ENCODE data around the gene RBFOX2.
A peak's percentile ranks its signal among the peaks of the same experiment; 100 is the strongest.

DNA sequence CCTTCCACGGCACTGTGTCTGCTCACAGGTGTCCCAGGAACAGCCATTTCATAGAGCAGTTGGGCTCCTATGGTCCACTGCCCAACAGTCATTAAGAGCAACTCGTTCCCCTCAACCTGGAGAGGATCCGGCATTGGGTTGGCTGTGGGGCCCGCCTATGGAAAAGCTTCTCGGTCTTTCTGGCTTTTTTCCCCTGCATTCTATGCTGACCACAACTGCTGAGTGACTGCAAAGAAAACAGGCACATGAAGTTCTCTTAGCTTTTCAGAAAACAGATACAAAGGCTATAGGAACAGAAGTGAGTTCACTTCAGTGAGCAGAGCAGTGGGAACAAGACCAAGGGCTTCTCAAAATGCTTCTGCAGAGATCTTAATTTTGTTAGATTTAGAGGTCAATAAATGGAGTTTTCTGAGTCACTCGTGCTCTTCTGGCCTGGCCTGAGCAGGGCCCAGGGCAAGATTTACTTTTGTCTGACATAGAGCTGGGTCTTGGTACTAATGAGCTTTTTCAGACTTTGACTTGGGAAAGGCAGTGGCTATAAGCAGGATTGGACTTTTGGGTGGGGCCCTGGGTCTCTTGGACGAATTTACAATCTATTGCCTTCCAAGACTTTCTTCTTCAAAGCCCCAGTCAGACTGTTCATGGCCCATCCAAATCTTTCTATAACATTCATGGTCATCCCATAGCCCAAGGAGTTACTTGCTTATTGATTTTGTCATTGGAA, 324.6 kb downstream of the RBFOX2 start:
- no peak for TF ChIP-seq CTCF (IDR thresholded peaks at IDR 0.05)
- peak in 1 of 2 donors; percentile 21 for TF ChIP-seq POLR2A (IDR thresholded peaks at IDR 0.05)
